Stimulated activated CD8-positive, alpha-beta memory T cell treated with anti-CD3 and anti-CD28 coated beads, Interleukin-4, amount 100 ng/mL, for 24 hours (primary cell): ENCODE measurements around the gene CCDC138.

Experiments
- DNase-seq: peaks from one replicate; pipeline ENCODE4 v3.0.0-alpha.2; 2020; ENCODE audit warnings: low read depth

Gene CCDC138

DNA sequence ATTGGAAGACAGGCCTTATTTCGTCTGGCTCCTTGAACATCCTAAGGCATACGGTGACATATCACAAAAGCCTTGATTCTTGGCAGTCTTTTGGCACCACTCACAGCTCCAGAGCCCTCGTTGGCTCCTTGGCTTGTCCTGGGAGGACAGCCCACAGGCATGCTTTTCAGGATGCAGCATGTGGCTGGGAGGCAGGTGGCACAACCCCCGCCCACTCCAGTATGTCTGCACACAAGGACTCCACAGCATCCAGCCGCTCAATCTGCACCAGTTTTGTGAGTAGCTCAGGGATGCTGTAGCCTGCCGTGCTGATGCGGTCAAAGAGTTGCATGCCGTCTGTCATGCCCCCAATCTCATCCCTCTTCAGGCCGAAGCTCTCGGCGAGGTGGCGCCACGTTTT, 110.2 kb downstream of the CCDC138 start:
- DNase-seq = no peak

DNA sequence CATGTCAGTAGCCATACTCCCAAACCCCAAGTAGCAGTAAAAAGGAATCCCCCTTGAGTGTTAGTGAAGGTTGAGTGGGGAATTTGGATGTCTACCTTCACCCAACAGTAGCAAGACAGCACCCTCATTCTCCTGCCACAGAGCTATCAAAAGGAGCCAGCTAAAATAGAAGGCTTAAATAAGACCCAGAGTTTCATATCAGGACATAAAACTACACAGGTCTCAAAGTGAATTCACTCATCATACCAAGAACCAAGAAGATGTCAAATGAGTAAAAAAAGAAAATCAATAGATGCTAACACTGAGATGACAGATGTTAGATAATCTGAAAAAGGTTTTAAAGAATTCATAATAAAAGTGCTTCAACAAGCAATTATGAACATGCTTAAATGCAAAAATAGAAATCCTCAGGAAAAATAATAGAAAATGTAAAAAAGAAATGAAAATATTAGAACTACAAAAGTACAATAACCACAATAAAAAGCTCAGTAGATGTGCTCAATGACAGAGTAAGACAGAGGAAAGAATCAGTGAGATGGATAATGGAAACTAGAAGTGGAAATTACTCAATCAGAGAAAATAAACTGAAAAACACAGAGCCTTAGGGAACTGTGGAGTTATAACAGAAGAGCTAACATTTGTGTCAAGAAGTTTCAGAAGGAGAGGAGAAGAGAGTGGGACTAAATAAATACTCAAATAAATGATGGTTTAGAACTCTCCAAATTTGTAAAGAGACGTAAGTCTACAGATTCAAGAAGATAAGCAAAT, 111.9 kb downstream of the CCDC138 start:
- no peak for DNase-seq

DNA sequence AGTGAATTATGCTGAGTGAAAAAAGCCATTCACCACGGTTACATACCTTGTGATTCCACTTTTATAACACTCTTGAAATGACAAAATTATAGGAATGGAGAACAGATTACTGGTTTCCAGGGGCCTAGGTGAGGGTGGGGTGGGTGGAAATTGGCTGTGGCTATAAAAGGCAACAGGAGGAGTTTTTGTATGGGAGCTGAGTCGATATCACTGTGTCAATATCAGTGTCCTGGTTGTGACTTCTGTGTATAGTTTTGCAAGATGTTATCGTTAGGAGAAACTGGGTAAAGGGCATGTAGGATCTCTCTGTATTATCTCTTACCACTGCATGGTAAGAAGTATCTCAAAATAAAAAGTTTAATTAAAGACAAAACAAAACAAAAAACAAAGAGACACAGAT, 118.1 kb downstream of the CCDC138 start:
- DNase-seq = no peak

DNA sequence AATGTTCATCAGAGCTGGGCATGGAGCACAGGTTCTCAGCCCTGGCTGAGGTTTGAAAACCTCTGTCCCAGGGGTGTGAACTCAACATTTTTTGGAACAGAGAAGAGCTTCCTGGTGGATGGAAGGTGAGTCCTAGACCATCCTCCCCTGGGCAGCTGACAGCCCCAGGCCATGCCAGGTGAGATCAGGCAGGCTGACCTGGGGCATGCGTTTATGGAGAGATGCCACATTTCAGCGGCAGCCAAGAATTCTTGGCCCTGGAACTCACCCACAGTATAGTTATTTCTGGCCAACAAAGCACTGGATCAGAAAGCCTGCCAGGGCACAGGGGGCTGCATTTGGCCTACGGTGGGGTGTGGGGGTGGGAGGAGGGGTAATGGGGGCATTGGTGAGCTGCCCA, 118.6 kb downstream of the CCDC138 start:
- no peak for DNase-seq

DNA sequence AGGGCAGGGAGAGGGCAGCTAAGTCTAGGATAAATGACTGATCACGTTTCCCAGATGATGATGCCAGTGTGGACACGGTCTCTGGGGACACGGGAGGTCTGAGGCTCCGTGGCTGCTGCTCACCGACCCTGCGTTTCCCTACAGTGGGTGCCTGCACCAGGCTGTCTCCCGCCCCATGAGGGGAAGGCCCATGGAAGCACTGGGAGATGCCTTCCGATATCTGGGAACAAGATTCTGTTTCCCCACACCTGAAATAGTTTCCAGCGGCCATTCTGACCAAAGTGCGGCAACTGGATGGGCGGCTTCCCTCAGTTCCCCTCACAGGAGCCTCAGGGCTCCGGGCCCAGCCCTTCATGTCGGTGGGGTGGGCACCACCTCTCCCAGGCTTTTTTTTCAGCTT, 119.3 kb downstream of the CCDC138 start:
- DNase-seq = no peak

DNA sequence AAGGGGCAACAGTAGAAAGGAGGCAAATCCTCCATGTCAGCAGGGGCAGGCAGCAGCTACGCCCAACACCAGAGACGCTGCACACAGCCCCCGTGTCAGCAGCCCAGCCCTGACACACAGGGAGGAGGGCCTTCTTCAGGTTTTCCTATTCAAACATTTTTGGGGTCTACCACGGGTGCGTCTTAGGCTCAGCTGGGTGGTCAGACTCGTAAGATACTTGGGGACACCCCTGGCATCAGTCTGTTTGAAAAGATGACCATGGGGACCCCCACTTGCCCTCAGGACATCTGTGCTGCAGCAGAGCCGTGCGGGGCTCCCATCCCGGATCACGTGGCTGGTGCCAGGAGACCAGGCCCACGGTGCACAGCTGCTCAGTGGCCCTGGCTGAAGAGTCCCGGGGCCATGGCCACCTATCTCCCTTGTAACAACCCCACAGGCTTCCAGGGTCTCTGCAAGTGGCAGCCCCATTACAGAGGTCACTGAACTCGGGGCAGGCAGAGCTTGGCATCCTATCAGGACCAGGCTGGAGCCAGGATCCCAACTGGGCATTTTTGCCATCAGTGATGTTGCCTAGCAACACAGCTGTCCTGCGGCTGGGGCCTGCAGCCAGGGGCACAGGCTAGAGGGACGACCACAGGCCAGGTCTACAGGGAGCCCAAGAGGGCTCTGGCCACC, 120.0 kb downstream of the CCDC138 start:
- DNase-seq = no peak

DNA sequence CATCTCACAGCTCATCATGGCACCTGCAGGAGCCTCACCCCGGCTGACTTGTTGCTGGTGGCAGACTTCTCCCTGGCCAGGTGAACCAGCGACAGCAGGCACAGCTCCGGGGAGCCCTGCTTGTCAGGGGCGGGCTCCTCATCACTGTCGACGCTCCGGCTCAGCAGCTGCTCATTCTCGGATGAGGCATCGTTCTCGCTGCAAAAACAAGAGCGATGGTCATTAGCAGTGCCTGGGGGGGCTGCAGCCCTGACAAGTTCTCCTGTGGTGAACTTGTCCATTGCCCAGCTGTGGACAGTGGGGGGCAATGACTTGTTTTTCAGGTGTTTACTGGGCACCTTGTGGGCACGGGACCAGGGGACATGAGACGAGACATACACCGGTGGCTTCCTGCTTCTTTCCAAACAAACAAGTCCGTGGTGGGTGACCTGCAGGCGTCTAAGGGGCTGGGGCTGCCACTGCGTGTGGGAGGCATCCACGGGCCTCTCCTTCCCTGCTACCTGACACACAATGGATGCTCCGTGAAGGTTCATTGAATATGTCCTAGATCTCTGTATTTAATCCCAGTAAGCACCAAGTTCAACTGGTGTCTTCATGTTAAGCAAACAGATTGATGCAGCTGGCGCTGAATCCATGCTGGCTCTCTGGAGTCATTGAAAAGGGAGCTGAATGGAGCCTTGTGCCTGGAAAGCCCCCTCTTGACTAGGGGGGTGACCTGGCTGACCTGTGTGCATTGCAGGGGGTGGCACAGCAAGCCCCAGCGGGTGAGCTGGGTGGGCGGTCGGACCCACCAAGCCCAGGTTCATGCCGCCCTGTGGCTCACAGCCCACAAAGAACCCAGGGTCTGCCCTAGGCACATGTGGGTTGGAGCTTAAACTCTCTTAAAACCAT, 121.5 kb downstream of the CCDC138 start:
- no peak for DNase-seq

DNA sequence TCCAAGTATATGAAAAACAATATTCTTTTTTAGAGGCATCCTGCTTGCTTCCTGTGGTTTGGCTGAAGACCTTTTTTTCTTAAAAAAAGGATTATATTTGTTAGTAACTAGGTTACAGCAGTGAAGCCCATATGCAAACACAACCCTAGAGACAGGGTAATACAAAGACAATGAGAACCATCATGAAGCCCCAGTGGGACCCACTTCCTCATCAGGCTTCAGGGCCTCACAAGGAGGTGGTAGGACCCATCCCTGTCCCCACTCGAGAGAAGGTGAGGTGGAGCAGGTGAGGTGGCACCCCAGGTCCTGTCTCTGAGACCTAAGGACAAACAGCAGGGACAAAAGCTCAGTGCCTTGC, 122.1 kb downstream of the CCDC138 start:
- DNase-seq = no peak

DNA sequence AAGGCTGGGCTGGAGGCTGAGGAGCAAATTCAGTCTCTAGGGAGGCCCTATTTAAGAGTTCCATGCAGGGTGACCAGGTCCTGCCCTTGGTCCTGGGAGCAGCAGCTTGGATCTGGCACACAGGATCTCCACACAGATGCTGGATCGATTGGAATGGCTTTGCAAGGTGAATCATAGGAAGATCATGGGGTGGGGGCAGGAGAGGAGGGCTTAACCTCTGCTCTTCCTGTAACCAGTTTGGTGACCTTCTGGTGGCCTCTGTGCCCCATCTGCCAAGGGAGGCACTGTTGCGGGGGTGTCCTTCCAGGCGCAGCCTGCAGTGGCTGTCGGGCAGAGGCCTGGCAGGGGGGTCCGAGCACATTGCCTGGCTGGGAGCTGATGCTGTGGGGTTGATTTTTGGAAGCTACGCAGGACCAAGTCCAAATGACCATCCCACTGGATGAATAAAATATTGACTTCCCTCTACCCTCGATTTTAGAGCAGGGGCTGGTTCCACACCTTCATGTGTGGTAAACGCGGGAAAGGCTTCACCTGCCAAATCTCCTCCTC, 122.8 kb downstream of the CCDC138 start:
- DNase-seq = no peak

DNA sequence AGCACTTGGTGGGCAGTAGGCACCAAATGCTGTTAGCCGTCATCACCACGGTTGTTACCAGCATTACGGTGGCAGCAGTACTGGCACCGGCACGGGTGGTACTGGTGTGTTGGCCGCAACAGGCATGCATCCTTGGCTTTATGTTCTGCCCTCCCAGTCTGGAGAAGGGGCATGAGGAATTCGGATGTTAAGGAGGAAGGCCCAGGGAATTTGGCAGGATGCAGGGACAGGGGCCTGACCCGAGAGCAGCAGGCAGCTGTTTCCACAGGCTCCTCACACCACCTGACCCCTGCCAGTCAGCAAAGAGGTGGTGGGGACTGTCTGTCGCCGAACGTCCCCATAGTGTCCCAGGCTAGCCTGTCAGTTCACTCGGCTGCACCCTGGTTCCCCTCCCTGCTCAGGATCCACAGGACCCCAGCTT, 123.5 kb downstream of the CCDC138 start:
- no peak for DNase-seq

DNA sequence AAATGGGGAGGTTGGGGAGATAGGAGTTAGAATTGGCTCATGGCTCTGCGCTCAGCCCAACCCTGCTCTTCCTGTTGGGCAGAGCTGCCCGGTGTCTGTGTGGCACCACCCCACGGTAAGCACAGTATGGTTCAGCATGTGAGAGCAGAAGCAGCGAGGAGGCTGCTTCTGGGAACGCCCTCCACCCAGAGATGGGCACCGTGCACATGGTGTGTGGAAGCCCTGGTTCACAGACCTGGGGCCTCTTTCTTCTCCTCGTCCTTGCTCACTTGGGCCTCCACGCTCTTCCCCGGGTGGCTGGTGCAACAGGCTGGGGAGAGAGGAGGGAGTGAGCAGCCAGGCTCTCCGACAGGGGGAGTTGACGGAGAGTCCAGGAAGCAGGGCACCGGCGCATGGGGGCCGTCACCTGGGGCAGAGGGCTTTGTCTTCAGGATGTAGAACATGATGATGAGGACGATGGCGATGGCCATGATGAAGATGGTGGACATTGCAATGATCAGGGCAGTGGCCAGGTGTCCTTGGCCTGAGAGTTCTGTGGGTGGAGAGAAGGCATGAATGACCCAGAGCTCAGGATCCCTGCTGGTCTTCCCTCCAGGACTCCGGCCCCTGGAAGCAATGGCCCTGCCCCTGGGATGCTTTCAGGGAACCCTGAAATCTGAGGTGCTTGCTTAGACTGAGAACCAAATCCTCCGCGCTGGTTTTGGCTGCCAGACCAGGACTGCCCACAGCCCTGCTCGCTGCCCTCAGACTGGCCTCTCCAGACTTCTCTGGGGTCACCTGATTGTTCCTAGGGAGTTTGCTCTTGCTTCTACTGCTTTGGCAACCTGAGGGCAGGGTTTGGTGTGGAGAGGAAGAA, 124.2 kb downstream of the CCDC138 start:
- no peak for DNase-seq

DNA sequence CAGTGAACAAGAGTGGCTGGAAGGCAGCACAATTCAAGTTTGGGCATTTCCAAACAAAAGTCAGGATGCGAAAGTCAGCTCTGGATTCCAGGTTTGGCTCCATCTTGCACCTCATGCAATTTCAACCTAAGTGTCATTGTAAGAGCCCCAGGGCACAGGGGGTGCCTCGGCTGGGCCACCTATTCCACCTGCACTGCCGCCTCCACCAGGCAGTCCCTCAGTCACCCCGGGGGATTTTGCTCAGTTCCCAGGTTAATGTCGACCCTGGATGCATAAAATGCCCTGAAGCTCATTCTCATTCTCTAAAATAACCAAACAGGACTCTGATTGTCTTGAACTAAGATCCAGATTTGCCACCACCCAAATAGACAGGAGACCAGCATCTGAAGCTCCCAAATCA, 124.8 kb downstream of the CCDC138 start:
- DNase-seq = no peak

DNA sequence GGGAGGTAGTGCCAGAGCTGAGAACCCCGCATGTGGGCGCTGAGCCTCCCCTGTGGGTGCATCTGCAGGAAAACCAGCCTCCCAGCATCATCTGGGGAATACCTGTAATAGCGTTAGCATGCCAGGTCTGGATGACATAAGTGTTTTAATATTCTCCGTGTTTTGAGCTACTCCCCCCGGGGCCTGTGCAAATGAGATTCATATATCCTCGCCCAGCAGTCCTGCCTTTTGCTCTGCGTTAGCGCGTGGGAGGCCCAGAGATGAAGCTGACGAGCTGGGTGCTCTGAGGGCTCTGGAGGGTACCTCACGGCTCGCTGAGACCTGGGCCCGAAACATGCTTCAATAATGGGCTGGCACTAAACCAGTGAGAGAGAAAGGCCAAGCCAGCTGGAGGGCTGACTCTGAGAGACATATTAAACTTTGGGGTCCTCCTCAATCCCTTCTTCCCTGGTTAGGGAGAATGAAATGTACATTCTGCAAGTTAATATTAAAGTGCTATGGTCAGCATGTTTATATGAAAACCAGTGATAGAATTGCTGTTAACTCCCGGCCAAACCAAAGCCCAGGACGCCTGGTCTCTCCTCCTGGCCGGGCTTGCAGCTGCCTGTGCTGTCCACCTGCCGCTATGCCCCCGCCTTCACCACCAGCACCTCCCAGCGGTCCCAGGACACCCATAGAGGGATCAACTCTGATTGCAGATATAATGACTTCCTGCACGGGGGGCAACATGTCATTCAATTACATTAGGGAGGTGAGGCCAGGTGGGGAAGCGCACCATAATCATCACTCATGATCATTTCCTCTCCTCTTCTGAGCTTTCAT, 125.4 kb downstream of the CCDC138 start:
- DNase-seq = no peak

DNA sequence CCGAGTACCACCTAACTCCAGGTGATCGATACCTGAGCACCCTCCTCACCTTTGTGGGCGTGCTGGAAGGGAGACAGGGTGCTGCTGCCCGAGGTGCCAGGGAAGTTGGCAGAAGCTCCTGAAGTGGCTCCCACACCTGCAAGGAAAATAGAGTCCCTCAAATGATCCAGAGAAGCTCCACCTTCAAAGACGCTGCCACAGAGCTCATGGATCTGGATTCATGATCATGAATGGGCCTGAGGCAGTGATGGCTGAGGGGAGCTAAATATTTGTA, 126.0 kb downstream of the CCDC138 start:
- DNase-seq = no peak

DNA sequence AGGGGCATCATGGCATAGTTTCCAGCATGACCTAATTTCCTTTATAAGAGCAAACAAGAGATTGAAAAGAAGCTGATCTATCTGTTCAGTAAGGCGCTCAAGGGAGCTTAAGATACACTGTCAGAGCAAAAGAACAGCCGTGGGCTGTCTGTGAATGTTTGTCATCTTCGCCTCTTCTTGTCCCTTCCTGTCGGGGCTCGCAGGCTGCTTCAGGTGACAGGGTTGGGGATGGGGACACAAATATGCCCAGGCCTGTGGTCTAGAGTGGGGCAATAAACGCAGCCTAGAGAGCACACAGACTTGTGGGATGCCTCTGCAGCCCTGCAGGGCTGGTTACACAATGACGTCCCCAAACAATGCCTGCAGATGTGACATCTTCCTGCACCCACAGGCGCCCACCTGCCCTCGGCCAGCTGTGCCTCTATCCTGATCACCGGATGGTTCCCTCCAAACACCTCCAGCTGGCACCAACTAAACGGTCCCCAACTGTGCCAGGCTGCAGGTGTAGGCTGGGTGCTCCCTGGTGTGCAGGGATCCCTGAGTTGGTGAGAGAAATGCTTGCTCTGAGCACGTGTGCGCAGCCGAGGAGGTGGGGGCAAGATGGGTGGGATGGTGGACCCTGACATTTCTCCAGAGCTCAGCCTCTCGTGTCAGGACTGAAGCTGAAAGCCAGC, 129.7 kb downstream of the CCDC138 start:
- DNase-seq = no peak

DNA sequence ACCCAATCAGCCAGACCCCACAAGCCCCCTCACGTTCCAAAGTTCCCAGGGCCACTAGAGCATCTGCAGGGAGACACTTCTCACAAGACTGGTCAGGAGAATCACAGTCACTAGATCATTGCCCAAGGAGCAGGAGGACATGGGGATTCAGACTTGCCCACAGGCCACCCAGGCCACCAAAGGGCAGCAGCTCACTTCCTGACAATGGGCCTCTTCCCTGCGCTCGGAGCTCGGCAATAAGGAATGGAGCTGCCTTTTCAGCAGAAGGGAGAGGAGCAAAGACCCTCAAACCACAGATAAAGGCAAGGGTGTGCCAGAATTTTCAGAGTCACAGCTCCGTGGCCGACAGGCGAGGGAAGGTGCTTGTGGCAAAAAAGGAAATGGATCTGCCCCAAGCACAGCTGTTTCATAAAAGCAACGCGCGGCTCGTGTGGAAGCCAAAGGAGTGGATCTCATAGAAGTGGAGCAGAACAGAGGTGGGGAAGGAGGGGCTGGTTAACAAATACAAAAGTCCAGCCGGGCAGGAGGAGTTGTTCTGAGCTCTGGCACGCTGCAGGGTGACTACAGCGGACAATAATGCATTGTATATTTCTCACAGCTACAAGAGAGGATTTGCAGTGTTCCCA, 130.3 kb downstream of the CCDC138 start:
- no peak for DNase-seq

DNA sequence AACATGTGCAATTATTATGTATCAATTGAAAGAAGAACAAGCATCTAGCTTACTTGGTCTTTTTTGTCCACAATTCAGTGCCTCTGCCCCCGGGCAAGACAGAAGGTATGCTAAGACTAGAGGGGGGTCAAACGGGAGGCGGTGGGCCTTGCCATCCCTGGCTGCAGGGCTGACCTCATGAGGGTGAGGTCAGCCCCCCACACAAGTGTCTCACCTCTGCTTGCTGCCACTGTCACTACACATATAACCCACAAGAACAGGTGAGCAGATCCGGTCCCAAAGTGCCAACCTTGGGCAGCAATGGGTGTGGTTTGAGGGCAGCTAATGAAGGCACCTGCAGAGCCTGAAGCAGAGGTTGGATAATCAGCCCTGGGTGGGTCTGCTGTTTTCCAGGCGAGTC, 131.0 kb downstream of the CCDC138 start:
- DNase-seq = no peak

DNA sequence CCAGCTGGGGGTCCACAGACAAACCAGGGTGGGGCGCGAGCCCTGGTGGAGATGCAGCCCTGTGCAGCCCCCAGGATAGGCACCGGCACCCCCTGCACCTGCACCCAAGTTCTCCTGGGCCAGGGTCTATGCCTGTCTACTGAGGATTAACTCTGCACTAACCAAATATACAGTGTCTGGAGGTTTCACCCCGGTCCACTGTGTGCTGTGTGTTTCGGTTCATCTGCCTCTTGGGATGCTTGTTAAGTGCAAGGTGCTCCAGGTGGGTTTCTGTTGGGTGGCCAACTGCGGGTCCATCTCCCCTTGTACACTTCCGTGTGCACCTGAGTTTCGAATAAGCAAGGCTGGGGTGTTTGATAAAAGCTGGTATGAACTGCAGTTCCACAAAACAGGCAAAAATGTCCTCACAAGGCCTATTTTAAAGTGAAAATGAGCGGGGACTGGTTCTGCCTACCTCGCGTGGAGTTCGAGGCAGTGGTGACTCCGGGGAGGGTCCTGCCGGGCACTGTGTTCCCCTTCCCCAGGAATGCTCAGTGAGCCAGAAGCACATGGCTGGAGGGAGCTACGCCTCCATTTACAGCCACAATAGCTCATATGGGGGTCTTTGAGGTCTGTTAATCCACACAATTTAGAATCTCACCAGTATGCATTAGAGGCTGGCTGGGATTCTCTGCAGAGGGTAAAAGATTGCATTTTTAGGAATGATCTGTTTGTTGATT, 131.7 kb downstream of the CCDC138 start:
- no peak for DNase-seq

DNA sequence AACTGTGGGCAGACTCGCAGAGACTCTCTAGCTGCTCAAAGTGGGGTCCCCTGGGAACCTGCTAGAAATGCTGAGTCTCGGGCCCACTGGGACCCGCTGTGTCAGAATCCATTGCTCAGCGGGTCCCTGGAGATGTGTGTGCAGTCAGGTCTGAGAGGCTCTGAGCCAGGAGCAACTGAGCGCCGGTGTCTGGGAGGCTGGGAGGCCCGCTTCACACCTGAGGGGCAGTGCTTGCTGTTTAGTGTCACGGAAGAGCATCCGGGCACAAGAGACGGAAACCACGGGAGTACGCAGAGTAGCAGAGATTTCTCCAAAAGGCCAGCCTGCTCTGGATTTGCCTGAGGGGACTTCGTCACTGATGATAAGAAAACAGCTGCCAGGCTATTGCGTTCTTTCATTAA, 132.4 kb downstream of the CCDC138 start:
- no peak for DNase-seq
